Tracheal epithelial cell (primary cell): ENCODE measurements around the gene ACTR6. TPM values are rescaled to one million over a fixed set of nuclear protein-coding genes. Genes with fewer than 3 reads are reported as not detected.

ENCODE experiments used
- total RNA-seq: library from RNA; depleted of rRNA; stranded (reverse); fragments of >200 nt; gene quantifications from 2 replicates; pipeline ENCODE4 v1.2.1, GENCODE V29; 2014

Gene ACTR6
- total RNA-seq: 14.5 and 24.1 TPM in 2 replicates

DNA sequence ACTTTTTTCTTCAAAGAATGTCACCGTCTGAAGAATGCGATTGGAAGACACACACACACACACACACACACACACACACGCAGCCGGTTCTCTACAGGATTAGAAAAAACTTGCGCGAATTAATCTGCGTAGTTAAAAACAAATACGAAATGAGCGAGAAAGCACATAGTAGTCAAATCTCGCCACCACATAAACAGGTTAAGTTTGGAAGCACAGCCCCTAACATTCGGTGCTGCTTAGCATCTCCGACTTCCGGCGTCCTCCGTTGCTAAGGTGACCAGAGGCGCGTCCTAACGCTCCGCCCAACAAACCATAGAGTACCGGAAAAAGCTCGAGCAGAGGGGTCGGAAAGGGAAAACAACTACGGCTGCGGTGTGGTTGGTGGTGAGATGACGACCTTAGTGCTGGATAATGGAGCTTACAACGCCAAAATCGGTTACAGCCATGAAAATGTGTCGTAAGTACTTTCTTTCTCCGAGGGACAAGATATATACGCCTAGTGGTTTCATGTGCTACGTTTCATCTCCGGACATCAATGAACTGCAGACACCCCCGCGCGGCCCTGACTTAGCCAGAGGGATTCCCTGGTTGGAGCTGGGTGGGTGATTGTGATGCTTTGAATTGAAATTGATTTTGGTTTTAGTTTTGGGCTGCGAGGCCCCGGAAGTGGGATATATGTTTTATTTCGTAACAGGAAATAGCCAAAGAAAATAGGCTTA, at the start of gene ACTR6:
Gene ACTR6 (plus strand): TSS at position 353 of the 719 bp plus-strand sequence. CDS start 37 bp downstream, at position 390.

DNA sequence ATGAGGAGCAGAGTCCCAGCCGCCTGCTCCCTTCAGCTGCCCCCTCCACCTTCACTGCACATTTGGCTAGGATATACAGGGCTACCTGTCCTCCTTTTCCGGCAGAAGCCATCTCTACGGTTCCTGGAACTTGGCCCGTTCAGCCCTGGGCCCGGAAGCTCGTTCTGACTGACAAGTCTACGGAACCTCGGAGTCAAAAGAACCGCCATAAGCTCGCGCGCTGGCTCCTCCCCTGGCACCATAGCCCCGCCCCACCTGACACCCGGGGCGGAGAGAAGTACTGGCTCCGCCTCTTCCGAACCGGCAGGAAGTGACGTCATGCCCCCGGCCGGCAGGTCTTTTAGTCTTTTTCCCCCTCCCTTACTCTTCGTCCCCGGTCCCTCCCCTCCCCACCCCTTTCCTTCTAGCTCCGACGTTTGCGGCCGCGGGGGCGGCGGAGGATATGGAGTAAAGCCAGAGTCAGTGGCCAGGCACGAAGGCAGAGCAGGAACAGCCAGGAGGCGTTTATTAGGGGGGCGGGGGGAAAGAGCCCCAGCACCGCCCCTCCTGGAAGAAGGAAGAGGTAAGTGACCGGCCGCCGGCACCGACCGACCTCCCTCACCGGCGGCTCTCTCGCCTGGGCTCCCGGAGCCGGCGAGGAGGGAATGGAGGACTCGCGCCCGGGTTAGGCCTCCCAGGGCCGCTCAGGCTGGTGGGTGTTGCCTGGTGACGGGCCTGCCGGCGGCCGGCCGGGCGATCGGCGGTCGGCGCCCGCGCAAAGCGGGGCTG, 66.4 kb downstream of the ACTR6 start, which contains the start of the genes DEPDC4 and SCYL2:
Gene DEPDC4 (minus strand): TSS at position 245 of the 768 bp plus-strand sequence. CDS start 3 bp downstream, at position 242.
Gene SCYL2 (plus strand): TSS at position 343 of the 768 bp plus-strand sequence. CDS start 15,794 bp downstream, outside the sequence.

Other genes with a start within 250 kb of the ACTR6 start
- gene ANKS1B, start 215.9 kb upstream of the ACTR6 start, total RNA-seq: 0.48 TPM in 1 of 2 replicates, not detected in the other
- 14.0 and 16.8 TPM in 2 replicates for gene BLTP3B, start 57.9 kb upstream of the ACTR6 start, total RNA-seq
- gene DEPDC4, start 66.3 kb downstream of the ACTR6 start, total RNA-seq: 1.5 and 1.7 TPM in 2 replicates
- 35.7 and 37.5 TPM in 2 replicates for gene SCYL2, start 66.4 kb downstream of the ACTR6 start, total RNA-seq
- gene SLC17A8, start 156.3 kb downstream of the ACTR6 start, total RNA-seq: not detected in 2 replicates